Hepatocyte (in vitro differentiated cells): ENCODE results near the gene PPP2R1A. TPM values are rescaled to one million over a fixed set of nuclear protein-coding genes. Genes with fewer than 3 reads are reported as not detected.

Experiments used
- DNase-seq: peaks from one replicate; pipeline ENCODE4 v3.0.0-alpha.2; 2016; ENCODE audit warnings: low spot score
- H2AFZ ChIP-seq: fragments of 200-600 bp; sonication (generic); 2 replicates; pipeline ENCODE4 v1.6.0; 2016; ENCODE audit warnings: antibody characterized with exemption, mild to moderate bottlenecking
- H3K27ac ChIP-seq: fragments of 200-600 bp; sonication (generic); 2 replicates; pipeline ENCODE4 v1.5.1; 2016; ENCODE audit warnings: mild to moderate bottlenecking
- H3K27me3 ChIP-seq: fragments of 200-600 bp; sonication (generic); 2 replicates; pipeline ENCODE4 v1.6.1; 2016
- H3K36me3 ChIP-seq: fragments of 200-600 bp; sonication (generic); replicated peaks from 2 replicates; pipeline ENCODE4 v1.5.1; 2016; ENCODE audit warnings: low read depth; ENCODE audit not compliant: insufficient read depth
- H3K4me1 ChIP-seq: fragments of 200-600 bp; sonication (generic); 2 replicates; pipeline ENCODE4 v1.5.1; 2016; ENCODE audit warnings: mild to moderate bottlenecking, moderate library complexity; ENCODE audit not compliant: insufficient read depth
- H3K4me2 ChIP-seq: fragments of 200-600 bp; sonication (generic); 2 replicates; pipeline ENCODE4 v1.6.0; 2016
- H3K4me3 ChIP-seq: fragments of 200-600 bp; sonication (generic); 2 replicates; pipeline ENCODE4 v1.5.1; 2016; ENCODE audit warnings: mild to moderate bottlenecking
- H3K79me2 ChIP-seq: fragments of 200-600 bp; sonication (generic); 2 replicates; pipeline ENCODE4 v1.6.0; 2017; ENCODE audit warnings: mild to moderate bottlenecking
- H3K9me2 ChIP-seq: fragments of 200-600 bp; sonication (generic); replicated peaks from 2 replicates; pipeline ENCODE4 v1.6.0; 2017; ENCODE audit warnings: mild to moderate bottlenecking; ENCODE audit not compliant: insufficient read depth
- H3K9me3 ChIP-seq: fragments of 200-600 bp; sonication (generic); 2 replicates; pipeline ENCODE4 v1.5.1; 2016; ENCODE audit warnings: low read depth, mild to moderate bottlenecking
- H4K20me1 ChIP-seq: fragments of 200-600 bp; sonication (generic); 2 replicates; pipeline ENCODE4 v1.6.0; 2016; ENCODE audit warnings: mild to moderate bottlenecking; ENCODE audit not compliant: insufficient read depth, poor library complexity, severe bottlenecking
- CTCF ChIP-seq: fragments of 200-600 bp; sonication (generic); IDR thresholded peaks from 2 replicates; pipeline ENCODE4 v1.5.1; 2016; ENCODE audit warnings: antibody characterized with exemption, mild to moderate bottlenecking; ENCODE audit not compliant: poor library complexity
- EZH2 ChIP-seq: fragments of 200-600 bp; sonication (generic); IDR thresholded peaks from 2 replicates; pipeline ENCODE4 v1.6.1; 2016; ENCODE audit warnings: antibody characterized with exemption, mild to moderate bottlenecking, borderline replicate concordance
- EZH2phosphoT487 ChIP-seq: fragments of 200-600 bp; sonication (generic); IDR thresholded peaks from one replicate; pipeline ENCODE4 v1.6.1; 2018; ENCODE audit warnings: antibody characterized with exemption, mild to moderate bottlenecking, low read depth, moderate library complexity; ENCODE audit not compliant: unreplicated experiment, severe bottlenecking
- WGBS: methylation state at CpG from one replicate; pipeline ENCODE4 v1.1.6; 2016; ENCODE audit warnings: low lambda C conversion rate; ENCODE audit errors: missing lambda C conversion rate; 5-methylcytosine and 5-hydroxymethylcytosine counted together
- polyA plus RNA-seq: library from polyadenylated mRNA; unstranded; fragments of >200 nt; fragmentation: Nextera tagmentation; extraction: Ambion mirVana; gene quantifications from 2 replicates; pipeline ENCODE4 v1.2.1, GENCODE V29; 2016
- total RNA-seq: library from RNA; depleted of rRNA; stranded (reverse); fragments of >200 nt; gene quantifications from 2 replicates; pipeline ENCODE4 v1.2.3, GENCODE V29; 2014

The PPP2R1A gene
- total and polyA plus RNA-seq, 2 experiments from 2014 or later, result 181 to 283 TPM

- H2AFZ ChIP-seq, result peak overlapping the region; percentile 13
- H3K27me3 ChIP-seq, result no peaks in the 10 kb centered on the region
- 3% methylated on average over 36 of the region's 40 CpGs for WGBS
Measured at GRCh38 chr19:52190487-52191293, 838 bp downstream of the PPP2R1A start.

GRCh38 chr19:52191389-52191788, 1.5 kb downstream of the PPP2R1A start:
- WGBS, result 67% methylated on average over 5 of the region's 5 CpGs
- Histone ChIP-seq H3K9me3 (no peaks in the 10 kb centered on the region), H4K20me1 (peaks cover 55% of the 10 kb centered on the region), H3K9me2 (no peaks in the 10 kb centered on the region), H3K27ac (peak overlapping the region; percentile 94), H2AFZ (no peak overlapping the region), H3K4me3 (peak overlapping the region; percentile 35), H3K79me2 (peaks cover 69% of the 10 kb centered on the region), H3K4me2 (peak overlapping the region; percentile 94), H3K27me3 (no peaks in the 10 kb centered on the region), H3K4me1 (peaks cover 19% of the 10 kb centered on the region), H3K36me3 (no peaks in the 10 kb centered on the region)
- TF ChIP-seq EZH2phosphoT487 (no peak), CTCF (no peak), EZH2 (no peak)
- DNase-seq, result no peak

More at GRCh38 chr19:52190487-52191293, 838 bp downstream of the PPP2R1A start:
- Histone ChIP-seq H3K9me3 (no peaks in the 10 kb centered on the region), H3K27ac (peak overlapping the region; percentile 94), H3K4me3 (peak overlapping the region; percentile 35), H3K9me2 (no peaks in the 10 kb centered on the region), H3K79me2 (peaks cover 62% of the 10 kb centered on the region), H3K4me1 (peaks cover 19% of the 10 kb centered on the region), H3K36me3 (no peaks in the 10 kb centered on the region), H4K20me1 (peaks cover 48% of the 10 kb centered on the region), H3K4me2 (peak overlapping the region; percentile 94)
- DNase-seq, result no peak
- TF ChIP-seq EZH2phosphoT487 (no peak), EZH2 (no peak), CTCF (no peak)

DNA sequence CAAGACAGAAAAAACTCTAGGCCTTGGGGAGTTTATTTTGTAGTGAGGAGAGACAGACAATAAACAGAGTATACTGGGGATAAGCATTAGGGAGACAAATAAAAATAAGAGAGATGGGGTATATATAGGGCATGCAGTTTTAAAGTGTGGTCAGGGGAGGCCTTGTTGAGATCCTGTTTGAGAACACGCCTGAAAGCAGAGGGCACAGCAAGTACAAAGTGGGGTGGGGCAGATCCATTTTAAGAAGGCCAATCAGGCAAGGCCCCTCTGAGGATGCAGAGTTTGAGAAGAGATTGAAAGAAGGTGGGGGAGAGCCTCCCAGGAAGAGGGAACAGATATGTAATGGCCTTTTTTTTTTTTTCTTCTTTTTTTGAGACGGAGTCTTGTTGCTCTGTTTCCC, 2.1 kb downstream of the PPP2R1A start:
- WGBS, result 79% methylated on average over 2 of the region's 2 CpGs
- no peak for TF ChIP-seq CTCF
- no peak for TF ChIP-seq EZH2phosphoT487
- TF ChIP-seq EZH2, result no peak
- Histone ChIP-seq H3K9me3 (no peaks in the 10 kb centered on the region), H3K9me2 (no peaks in the 10 kb centered on the region), H3K27me3 (no peaks in the 10 kb centered on the region), H3K4me2 (peak overlapping the region; percentile 94), H3K4me3 (no peak overlapping the region), H3K79me2 (peaks cover 75% of the 10 kb centered on the region), H2AFZ (no peak overlapping the region), H3K36me3 (no peaks in the 10 kb centered on the region), H4K20me1 (peaks cover 61% of the 10 kb centered on the region), H3K27ac (peak overlapping the region; percentile 4), H3K4me1 (peaks cover 19% of the 10 kb centered on the region)
- DNase-seq, result no peak
